T-helper 1 cell (primary cell): ENCODE data around the gene FBRS.
"Not testable (repeated sequence)": the region's sequence is repeated elsewhere in the genome, so short reads cannot be mapped to it uniquely, and the experiment has no call there.

Source experiments
- DNase-seq, 5 donors: peaks; one replicate each; pipeline ENCODE4 v3.0.0-alpha.2; 2012 to 2020
- total RNA-seq, 4 donors: gene quantifications; one replicate each; lab custom pipeline; 2026; lab: John Stamatoyannopoulos, UW

FBRS gene
- 117 to 139 (median 126) reads per million in 4 donors for total RNA-seq

- DNase-seq: peak; percentile 100
Measured at GRCh38 chr16:30657866-30658730, at the start of gene FBRS. TSS of gene FBRS (plus strand) at chr16:30658431. CDS start at chr16:30659519, 1,088 bp downstream.

GRCh38 chr16:30609002-30609925 is 49.0 kb upstream of the FBRS start:
- peak in 3 of 5 donors; percentile 10 to 50 (median 18) for DNase-seq

GRCh38 chr16:30609926-30610839 is 48.0 kb upstream of the FBRS start, which contains the start of gene ZNF689:
TSS of gene ZNF689 (minus strand) at chr16:30610389. CDS start at chr16:30610041, 348 bp downstream.
- peak; percentile 85 to 95 (median 90) for DNase-seq

GRCh38 chr16:30615358-30616091 is 42.7 kb upstream of the FBRS start:
- DNase-seq: peak; percentile 40 to 81 (median 53)

GRCh38 chr16:30619202-30619601 is 39.0 kb upstream of the FBRS start:
- DNase-seq: no peak

GRCh38 chr16:30619638-30620037 is 38.6 kb upstream of the FBRS start:
- no peak for DNase-seq

GRCh38 chr16:30620169-30620568 is 38.1 kb upstream of the FBRS start:
- no peak for DNase-seq

- DNase-seq: no peak
Measured at GRCh38 chr16:30621765-30622164, 36.5 kb upstream of the FBRS start.

DNA sequence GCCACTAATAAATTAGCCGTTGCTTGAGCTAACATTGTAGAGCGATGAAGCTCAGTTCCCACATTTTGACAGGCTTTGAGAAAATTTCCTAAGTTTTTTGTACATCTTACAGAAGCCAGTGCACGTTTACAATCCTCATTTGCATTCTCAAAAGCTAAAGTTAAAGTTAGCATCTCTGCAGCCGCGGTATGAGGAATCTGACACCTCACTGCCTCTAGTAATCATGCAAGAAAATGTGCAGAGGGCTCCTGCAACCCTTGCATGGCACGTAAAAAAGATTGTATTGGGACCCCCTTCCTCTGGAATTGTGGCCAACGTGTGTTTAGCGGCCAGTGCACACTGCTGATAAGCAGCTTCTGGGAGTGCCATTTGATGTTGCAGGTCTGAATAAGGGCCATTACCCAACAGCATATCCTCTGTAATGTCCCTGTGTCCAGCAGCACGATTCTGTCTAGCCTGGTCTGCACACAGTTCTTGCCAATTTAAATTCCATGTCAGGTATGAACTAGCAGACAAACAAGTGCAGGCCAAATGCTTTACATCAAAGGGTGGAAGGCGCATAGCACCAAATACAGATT is 35.7 kb upstream of the FBRS start:
- DNase-seq: no peak

DNA sequence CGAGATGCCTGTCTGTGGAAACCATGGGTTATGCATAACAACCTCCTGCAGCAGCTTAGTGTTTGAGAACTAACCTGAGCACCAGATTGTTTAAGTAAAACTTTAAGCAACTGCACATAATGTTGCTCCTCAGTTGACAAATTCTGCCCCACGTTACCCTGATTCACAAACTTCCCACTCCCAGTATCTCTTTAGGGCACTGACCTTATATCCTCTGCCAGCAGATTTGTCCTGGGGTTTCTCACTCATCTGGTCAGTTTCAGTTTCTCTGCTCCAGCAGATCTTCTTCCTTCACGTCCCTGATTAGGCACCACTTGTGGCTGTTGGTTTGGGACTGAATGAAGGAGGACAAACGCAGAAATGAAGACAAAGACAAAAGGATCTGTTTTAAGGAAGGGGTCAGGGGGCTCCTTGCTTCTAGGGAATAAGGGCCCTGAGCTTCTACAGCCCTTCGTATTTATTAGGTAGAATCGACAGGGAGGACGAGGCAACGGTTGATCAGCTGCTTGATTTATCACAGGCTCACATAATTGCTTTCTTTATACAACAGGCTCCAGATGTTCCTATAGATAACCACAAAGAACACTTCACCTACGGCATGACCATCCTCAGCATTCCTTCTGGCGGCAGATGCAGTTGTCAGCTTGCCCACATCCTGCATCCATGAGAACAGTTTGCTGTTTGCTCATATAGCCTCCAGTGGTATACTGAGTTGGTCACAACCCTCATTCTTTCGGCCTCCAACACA is 34.5 kb upstream of the FBRS start:
- DNase-seq: no peak

- DNase-seq: no peak
Measured at GRCh38 chr16:30626236-30626635, 32.0 kb upstream of the FBRS start.

DNA sequence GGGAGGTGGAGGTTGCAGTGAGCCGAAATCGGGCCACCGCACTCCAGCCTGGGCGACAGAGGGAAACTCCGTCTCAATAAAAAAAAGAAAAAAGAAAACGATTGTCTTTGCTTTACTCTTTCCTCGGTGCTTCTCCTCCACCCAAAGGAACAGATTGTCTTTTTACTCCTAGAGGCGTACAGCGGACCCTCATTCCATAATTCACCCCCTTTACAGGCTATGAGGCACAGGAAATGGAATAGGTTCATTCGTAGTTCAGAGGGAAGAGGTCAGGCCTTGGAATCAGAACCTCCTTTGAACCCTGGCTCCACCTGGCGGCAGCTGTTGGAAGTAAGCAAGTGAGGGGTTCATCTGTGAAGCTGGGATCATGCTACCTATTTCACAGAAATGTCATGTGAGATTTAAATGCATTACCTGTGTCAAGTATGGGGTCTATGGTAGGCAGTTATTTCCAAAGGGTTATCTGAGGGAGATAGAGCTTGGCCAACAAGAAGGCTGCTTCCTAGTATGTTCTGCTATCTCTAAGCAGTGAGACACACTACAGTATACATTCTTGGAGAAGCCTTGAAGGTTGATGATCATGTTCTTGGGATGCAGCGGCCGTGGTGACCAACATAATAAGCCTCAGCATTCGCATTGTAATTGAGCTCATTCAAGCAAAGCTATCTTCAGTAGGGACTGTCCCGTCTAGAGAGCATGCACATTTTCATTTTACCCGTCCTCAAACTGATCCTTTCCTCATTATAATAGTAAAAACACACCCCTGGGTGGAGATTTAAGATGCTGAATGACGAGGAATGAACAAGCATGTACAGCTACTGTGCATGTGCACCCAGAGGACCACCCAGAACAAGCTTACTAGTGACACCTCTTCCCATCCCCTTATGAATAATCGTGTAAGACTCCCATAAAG is 29.3 kb upstream of the FBRS start:
- peak; percentile 56 to 86 (median 74) for DNase-seq

DNA sequence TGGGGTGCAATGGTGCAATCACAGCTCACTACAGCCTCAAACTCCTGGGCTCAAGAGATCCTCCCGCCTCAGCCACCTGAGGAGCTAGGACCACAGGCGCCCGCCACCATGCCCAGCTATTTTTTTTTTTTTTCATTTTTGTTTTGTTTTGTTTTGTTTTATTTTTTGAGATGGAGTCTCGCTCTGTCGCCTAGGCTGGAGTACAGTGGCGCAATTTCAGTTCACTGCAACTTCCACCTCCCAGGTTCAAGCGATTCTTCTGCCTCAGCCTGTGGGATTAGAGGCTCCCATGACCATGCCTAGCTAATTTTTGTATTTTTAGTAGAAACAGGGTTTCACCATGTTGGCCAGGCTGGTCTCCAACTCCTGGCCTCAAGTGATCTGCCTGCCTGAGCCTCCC is 25.8 kb upstream of the FBRS start:
- not testable (repeated sequence) for DNase-seq

DNA sequence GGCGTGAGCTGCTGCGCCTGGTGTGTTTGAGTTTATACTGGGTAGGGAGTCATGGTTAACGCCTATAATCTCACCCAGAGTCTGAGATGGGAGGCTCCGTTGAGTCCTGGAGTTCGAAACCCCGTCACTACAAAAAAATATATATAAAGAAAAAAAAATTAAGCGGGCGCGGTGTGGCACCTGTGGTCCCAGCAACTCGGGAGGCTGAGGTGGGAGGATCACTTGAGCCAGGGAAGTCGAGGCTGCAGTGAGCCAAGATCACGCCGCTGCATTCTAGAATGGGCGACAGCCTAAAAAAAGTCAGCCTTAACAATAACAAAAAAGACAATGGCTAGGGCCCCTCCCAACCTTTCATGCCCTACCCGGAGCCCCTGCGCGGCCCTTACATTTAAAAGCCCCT is 24.7 kb upstream of the FBRS start:
- DNase-seq: no peak

- DNase-seq: no peak
Measured at GRCh38 chr16:30636599-30636998, 21.6 kb upstream of the FBRS start.

GRCh38 chr16:30637139-30637538 is 21.1 kb upstream of the FBRS start:
- not testable (repeated sequence) for DNase-seq

DNA sequence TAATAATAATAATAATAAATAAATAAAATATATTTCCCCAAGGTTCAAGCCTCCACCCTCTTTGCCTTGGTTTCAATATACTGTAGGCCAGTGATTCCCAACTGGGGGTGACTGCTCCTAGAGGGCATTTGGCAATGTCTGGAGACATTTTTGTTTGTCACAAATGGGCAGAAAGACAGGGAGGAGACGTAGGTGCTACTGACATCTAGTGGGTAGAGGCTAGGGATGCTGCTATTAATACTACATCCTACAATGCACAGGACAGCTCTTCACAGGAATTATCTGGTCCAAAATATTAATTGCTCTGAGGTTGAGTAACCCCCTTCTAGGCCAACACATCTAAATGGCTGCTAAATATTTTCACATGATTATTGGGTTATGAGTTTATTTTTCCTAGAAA is 20.3 kb upstream of the FBRS start:
- DNase-seq: peak in 1 of 5 donors; percentile 46

DNA sequence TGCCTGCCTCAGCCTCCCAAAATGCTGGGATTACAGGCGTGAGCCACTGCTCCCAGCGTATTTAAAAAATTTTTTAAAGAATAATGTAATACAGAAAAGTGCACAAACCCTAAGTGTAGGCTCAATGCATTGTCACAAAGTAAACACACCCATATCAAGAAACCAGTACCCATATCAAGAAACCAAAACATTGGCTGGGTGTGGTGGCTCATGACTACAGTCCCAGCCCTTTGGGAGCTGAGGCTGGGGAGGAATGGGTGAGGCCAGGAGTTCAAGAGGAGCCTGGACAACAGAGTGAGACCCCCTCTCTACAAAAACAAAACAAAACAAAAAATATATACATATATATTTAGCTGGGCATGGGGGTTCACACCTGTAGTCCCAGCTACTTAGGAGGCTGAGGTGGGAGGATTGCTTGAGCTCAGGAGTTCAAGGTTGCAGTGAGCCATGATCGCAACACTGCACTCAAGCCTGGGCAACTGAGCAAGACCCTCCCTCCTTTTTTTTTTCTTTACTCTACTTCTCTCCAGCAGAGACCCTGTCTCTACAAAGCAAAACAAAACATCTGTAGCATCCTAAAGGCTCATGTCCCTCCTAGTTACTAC is 16.8 kb upstream of the FBRS start:
- no peak for DNase-seq
